Measurements from ENCODE around the gene GNGT2.

The GNGT2 gene

GRCh38 chr17:49229076-49229804 lies 18.9 kb upstream of the GNGT2 start:
- no peak for DNase-seq

GRCh38 chr17:49227436-49228261 lies 17.3 kb upstream of the GNGT2 start:
- peak; percentile 81 for DNase-seq

GRCh38 chr17:49226771-49227435 lies 16.5 kb upstream of the GNGT2 start:
- DNase-seq = no peak

- no peak for DNase-seq
These were observed 15.3 kb upstream of the GNGT2 start for GRCh38 chr17:49225554-49226236.

- DNase-seq = no peak
These were observed 14.6 kb upstream of the GNGT2 start for GRCh38 chr17:49224997-49225337.

- peak; percentile 63 for DNase-seq
These were observed 14.0 kb upstream of the GNGT2 start for GRCh38 chr17:49224198-49224996.

- peak; percentile 69 for DNase-seq
These were observed 13.3 kb upstream of the GNGT2 start for GRCh38 chr17:49223517-49224197.

- DNase-seq = no peak
These were observed 12.8 kb upstream of the GNGT2 start for GRCh38 chr17:49223168-49223516.

- no peak for DNase-seq
These were observed 9.6 kb upstream of the GNGT2 start for GRCh38 chr17:49219987-49220386.

GRCh38 chr17:49218941-49219913 lies 8.9 kb upstream of the GNGT2 start:
- DNase-seq = peak; percentile 76

GRCh38 chr17:49217651-49218413 lies 7.5 kb upstream of the GNGT2 start:
- DNase-seq = peak; percentile 84

- DNase-seq = peak; percentile 25
These were observed 6.7 kb upstream of the GNGT2 start for GRCh38 chr17:49216953-49217650.

GRCh38 chr17:49216482-49216881 lies 6.1 kb upstream of the GNGT2 start:
- DNase-seq = no peak

- DNase-seq = no peak
These were observed 4.4 kb upstream of the GNGT2 start for GRCh38 chr17:49214676-49215360.

- no peak for DNase-seq
These were observed 3.5 kb upstream of the GNGT2 start for GRCh38 chr17:49213847-49214246.

GRCh38 chr17:49213399-49213798 lies 3.0 kb upstream of the GNGT2 start:
- DNase-seq = no peak

GRCh38 chr17:49209061-49209571 lies 1.3 kb downstream of the GNGT2 start:
- peak; percentile 30 for DNase-seq

- DNase-seq = no peak
These were observed 5.9 kb downstream of the GNGT2 start for GRCh38 chr17:49204516-49204915.
